H9 (cell line): ENCODE data around the gene TSC22D3. TPM values are rescaled to one million over a fixed set of nuclear protein-coding genes. Genes with fewer than 3 reads are reported as not detected.

Experiments used
- DNase-seq: peaks from one replicate; pipeline ENCODE4 v3.0.0-alpha.2; 2017
- H2AFZ ChIP-seq: one replicate; pipeline ENCODE4 v1.6.1; 2013; ENCODE audit warnings: mild to moderate bottlenecking, low read length, control low read depth, moderate library complexity
- H2AK5ac ChIP-seq: 2 replicates; pipeline ENCODE4 v1.6.1; 2013; ENCODE audit warnings: low read length, control low read depth, mixed read lengths; ENCODE audit not compliant: insufficient read length
- H2BK120ac ChIP-seq: one replicate; pipeline ENCODE4 v1.6.1; 2013; ENCODE audit warnings: low read depth, mild to moderate bottlenecking, low read length, control low read depth, inconsistent platforms; ENCODE audit not compliant: poor library complexity, severe bottlenecking
- H2BK12ac ChIP-seq: 2 replicates; pipeline ENCODE4 v1.6.1; 2013; ENCODE audit warnings: low read length, control low read depth, mixed read lengths, low read depth; ENCODE audit not compliant: insufficient read length
- H2BK15ac ChIP-seq: 2 replicates; pipeline ENCODE4 v1.6.1; 2013; ENCODE audit warnings: low read depth, low read length, control low read depth
- H2BK20ac ChIP-seq: one replicate; pipeline ENCODE4 v1.6.1; 2013; ENCODE audit warnings: low read depth, mild to moderate bottlenecking, low read length, control low read depth, inconsistent platforms; ENCODE audit not compliant: poor library complexity, severe bottlenecking
- H2BK5ac ChIP-seq: 2 replicates; pipeline ENCODE4 v1.6.1; 2013; ENCODE audit warnings: low read length, control low read depth, mixed read lengths; ENCODE audit not compliant: insufficient read length
- H3K14ac ChIP-seq: 2 replicates; pipeline ENCODE4 v1.6.1; 2013; ENCODE audit warnings: low read length, control low read depth; ENCODE audit not compliant: insufficient read depth
- H3K18ac ChIP-seq: 2 replicates; pipeline ENCODE4 v1.6.1; 2013; ENCODE audit warnings: low read depth, mild to moderate bottlenecking, mixed read lengths, low read length, control low read depth; ENCODE audit not compliant: insufficient read length
- H3K23ac ChIP-seq: 2 replicates; pipeline ENCODE4 v1.6.1; 2013; ENCODE audit warnings: low read length, control low read depth, mixed read lengths, low read depth; ENCODE audit not compliant: insufficient read length
- H3K23me2 ChIP-seq: 2 replicates; pipeline ENCODE4 v1.6.1; 2013; ENCODE audit warnings: low read depth, mild to moderate bottlenecking, mixed read lengths, low read length, control low read depth; ENCODE audit not compliant: insufficient read length, poor library complexity, severe bottlenecking
- H3K27ac ChIP-seq: 2 replicates; pipeline ENCODE4 v1.5.1; 2013; ENCODE audit warnings: low read length, control low read depth, mixed read lengths, low read depth; ENCODE audit not compliant: insufficient read length
- H3K27me3 ChIP-seq: 2 replicates; pipeline ENCODE4 v1.6.1; 2013; ENCODE audit warnings: low read length, control low read depth, inconsistent platforms; ENCODE audit not compliant: insufficient read depth
- H3K4ac ChIP-seq: 2 replicates; pipeline ENCODE4 v1.6.1; 2013; ENCODE audit warnings: low read depth, mild to moderate bottlenecking, control low read depth, inconsistent platforms, low read length, moderate library complexity
- H3K4me1 ChIP-seq: 2 replicates; pipeline ENCODE4 v1.6.1; 2013; ENCODE audit warnings: low read length, control low read depth, inconsistent platforms; ENCODE audit not compliant: insufficient read depth
- H3K4me2 ChIP-seq: 2 replicates; pipeline ENCODE4 v1.6.1; 2013; ENCODE audit warnings: low read length, control low read depth, mixed read lengths; ENCODE audit not compliant: insufficient read length, insufficient read depth
- H3K56ac ChIP-seq: 2 replicates; pipeline ENCODE4 v1.6.1; 2013; ENCODE audit warnings: low read depth, mild to moderate bottlenecking, mixed read lengths, low read length, control low read depth; ENCODE audit not compliant: insufficient read length
- H3K79me1 ChIP-seq: 2 replicates; pipeline ENCODE4 v1.6.1; 2013; ENCODE audit warnings: low read depth, mild to moderate bottlenecking, moderate library complexity, low read length, control low read depth, inconsistent platforms; ENCODE audit not compliant: insufficient read depth, poor library complexity, severe bottlenecking
- H3K79me2 ChIP-seq: 2 replicates; pipeline ENCODE4 v1.6.1; 2013; ENCODE audit warnings: low read length, control low read depth, inconsistent platforms; ENCODE audit not compliant: insufficient read depth
- H3K9ac ChIP-seq: 2 replicates; pipeline ENCODE4 v1.6.1; 2013; ENCODE audit warnings: low read length, control low read depth, mixed read lengths; ENCODE audit not compliant: insufficient read length; ENCODE audit errors: extremely low read depth
- H3K9me3 ChIP-seq: one replicate; pipeline ENCODE4 v1.6.1; 2013; ENCODE audit warnings: low read depth, low read length, inconsistent platforms; ENCODE audit not compliant: control insufficient read depth
- H3T11ph ChIP-seq: one replicate; pipeline ENCODE4 v1.6.1; 2013; ENCODE audit warnings: mild to moderate bottlenecking, low read length, control low read depth, inconsistent platforms
- H4K20me1 ChIP-seq: one replicate; pipeline ENCODE4 v1.6.1; 2013; ENCODE audit not compliant: control insufficient read depth, insufficient read length, insufficient read depth
- H4K5ac ChIP-seq: 2 replicates; pipeline ENCODE4 v1.6.1; 2013; ENCODE audit warnings: low read depth, mild to moderate bottlenecking, mixed read lengths, low read length, control low read depth; ENCODE audit not compliant: insufficient read length
- H4K8ac ChIP-seq: replicated peaks from 2 replicates; pipeline ENCODE4 v1.6.1; 2013; ENCODE audit warnings: low read length, control low read depth, mixed read lengths, low read depth; ENCODE audit not compliant: insufficient read length
- H4K91ac ChIP-seq: 2 replicates; pipeline ENCODE4 v1.6.1; 2013; ENCODE audit warnings: low read depth, mild to moderate bottlenecking, moderate library complexity, mixed read lengths, low read length, control low read depth; ENCODE audit not compliant: insufficient read length
- H3K27ac Mint-ChIP-seq, 3 experiments: 2 replicates in 2 of 3; 3 replicates in 1 of 3; pipeline ENCODE4 v1.8.0; 2020 to 2021; ENCODE audit warnings: mixed read lengths in 3 of 3, mild to moderate bottlenecking in 1 of 3, moderate library complexity in 1 of 3
- H3K27me3 Mint-ChIP-seq: 2 replicates; pipeline ENCODE4 v1.8.0; 2021; ENCODE audit warnings: low read depth, mild to moderate bottlenecking, moderate library complexity, mixed read lengths
- H3K36me3 Mint-ChIP-seq, 3 experiments: 2 replicates in 2 of 3; 3 replicates in 1 of 3; pipeline ENCODE4 v1.8.0; 2020 to 2021; ENCODE audit warnings: low read depth in 3 of 3, mixed read lengths in 3 of 3; ENCODE audit not compliant: insufficient read depth in 1 of 3
- H3K4me1 Mint-ChIP-seq, 2 experiments: 2 replicates each; pipeline ENCODE4 v1.8.0; 2020; ENCODE audit warnings: mixed read lengths in 2 of 2
- H3K4me3 Mint-ChIP-seq, 2 experiments: 2 replicates in 1 of 2; 3 replicates in 1 of 2; pipeline ENCODE4 v1.8.0; 2020 to 2021; ENCODE audit warnings: mild to moderate bottlenecking in 2 of 2, mixed read lengths in 2 of 2, moderate library complexity in 1 of 2
- H3K9me3 Mint-ChIP-seq, 2 experiments: 2 replicates in 1 of 2; 3 replicates in 1 of 2; pipeline ENCODE4 v1.8.0; 2020; ENCODE audit warnings: mild to moderate bottlenecking in 2 of 2, mixed read lengths in 2 of 2, moderate library complexity in 1 of 2
- WGBS: extraction: QIAGEN DNeasy Blood & Tissue Kit; methylation state at CpG from one replicate; pipeline ENCODE4 v1.1.7; 2013; ENCODE audit warnings: missing lambda C conversion rate, low lambda C conversion rate, mixed read lengths; ENCODE audit not compliant: insufficient read length; ENCODE audit errors: extremely low coverage; 5-methylcytosine and 5-hydroxymethylcytosine counted together
- total RNA-seq: library from RNA; stranded (reverse); gene quantifications from 2 replicates; pipeline ENCODE4 v1.2.1, GENCODE V29; 2021
- TF ChIP-seq, protein P1 (sequence below): fragments of 200-600 bp; sonication (generic); conservative IDR thresholded peaks from 3 replicates; pipeline ENCODE4 v1.8.0; 2021; ENCODE audit warnings: antibody characterized with exemption, mild to moderate bottlenecking

Gene TSC22D3
- total RNA-seq, 1 experiment from 2014 or later, result 10.5 TPM

DNA sequence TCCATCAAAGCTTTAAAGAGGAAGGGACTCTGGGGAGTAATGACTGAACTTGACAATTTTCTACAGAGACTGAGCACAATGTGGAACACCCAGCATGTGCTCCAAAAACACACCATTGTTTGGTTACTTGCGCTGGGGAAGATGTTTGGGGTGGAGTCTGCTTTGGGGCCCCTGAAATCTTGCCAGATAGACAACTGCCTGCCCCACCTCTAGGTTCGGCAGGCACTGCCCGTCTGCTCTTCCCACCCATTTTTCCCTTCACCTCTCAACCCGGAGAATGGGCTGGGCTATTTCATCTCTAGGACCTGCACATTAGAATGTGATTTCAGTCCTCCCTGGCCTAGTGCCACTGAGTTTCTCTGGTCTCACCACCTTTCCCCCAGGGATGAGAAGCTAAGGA is 41.9 kb downstream of the TSC22D3 start:
- peaks cover 0 to 4% (median 4%) of the 10 kb centered on the region in 3 experiments; a peak in 3 of 7 replicates for H3K36me3 Mint-ChIP-seq
- H2BK20ac ChIP-seq, result no peak overlapping the region
- no peak overlapping the region for H3K56ac ChIP-seq
- peaks cover 15% of the 10 kb centered on the region; the same call in 1 of the 2 replicates for H3K4me1 ChIP-seq
- H3K79me1 ChIP-seq, result no peaks in the 10 kb centered on the region
- no peak overlapping the region for H2AFZ ChIP-seq
- no peaks in the 10 kb centered on the region for H3K9me3 ChIP-seq
- H2BK12ac ChIP-seq, result no peak overlapping the region
- H2BK5ac ChIP-seq, result no peak overlapping the region
- H3K23ac ChIP-seq, result no peak overlapping the region
- no peak overlapping the region for H3K4me2 ChIP-seq
- no peaks in the 10 kb centered on the region for H3K79me2 ChIP-seq
- H3K27ac ChIP-seq, result no peak overlapping the region
- no peaks in the 10 kb centered on the region for H3K27me3 ChIP-seq
- peaks cover 35 to 62% of the 10 kb centered on the region in 2 experiments for H3K4me1 Mint-ChIP-seq
- H3T11ph ChIP-seq, result no peak overlapping the region
- H2BK120ac ChIP-seq, result no peak overlapping the region
- no peak overlapping the region for H2BK15ac ChIP-seq
- DNase-seq, result no peak
- no peak overlapping the region for H3K14ac ChIP-seq
- H4K5ac ChIP-seq, result no peak overlapping the region
- no peaks in the 10 kb centered on the region for H4K20me1 ChIP-seq
- H3K27ac Mint-ChIP-seq, result peak overlapping the region in 1 of 3 experiments; percentile 68; a peak in 1 of 7 replicates
- TF ChIP-seq, protein P1, sequence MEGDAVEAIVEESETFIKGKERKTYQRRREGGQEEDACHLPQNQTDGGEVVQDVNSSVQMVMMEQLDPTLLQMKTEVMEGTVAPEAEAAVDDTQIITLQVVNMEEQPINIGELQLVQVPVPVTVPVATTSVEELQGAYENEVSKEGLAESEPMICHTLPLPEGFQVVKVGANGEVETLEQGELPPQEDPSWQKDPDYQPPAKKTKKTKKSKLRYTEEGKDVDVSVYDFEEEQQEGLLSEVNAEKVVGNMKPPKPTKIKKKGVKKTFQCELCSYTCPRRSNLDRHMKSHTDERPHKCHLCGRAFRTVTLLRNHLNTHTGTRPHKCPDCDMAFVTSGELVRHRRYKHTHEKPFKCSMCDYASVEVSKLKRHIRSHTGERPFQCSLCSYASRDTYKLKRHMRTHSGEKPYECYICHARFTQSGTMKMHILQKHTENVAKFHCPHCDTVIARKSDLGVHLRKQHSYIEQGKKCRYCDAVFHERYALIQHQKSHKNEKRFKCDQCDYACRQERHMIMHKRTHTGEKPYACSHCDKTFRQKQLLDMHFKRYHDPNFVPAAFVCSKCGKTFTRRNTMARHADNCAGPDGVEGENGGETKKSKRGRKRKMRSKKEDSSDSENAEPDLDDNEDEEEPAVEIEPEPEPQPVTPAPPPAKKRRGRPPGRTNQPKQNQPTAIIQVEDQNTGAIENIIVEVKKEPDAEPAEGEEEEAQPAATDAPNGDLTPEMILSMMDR, result no peak
- peaks cover 0 to 59% of the 10 kb centered on the region in 2 experiments; a peak in 2 of 5 replicates for H3K9me3 Mint-ChIP-seq
- H3K23me2 ChIP-seq, result no peaks in the 10 kb centered on the region
- no CpG with 5 or more reads among the region's 4 CpGs for whole genome bisulfite sequencing
- no peak overlapping the region for H3K9ac ChIP-seq
- H3K4ac ChIP-seq, result no peak overlapping the region
- H2AK5ac ChIP-seq, result no peak overlapping the region
- H4K8ac ChIP-seq, result no peak overlapping the region
- H3K18ac ChIP-seq, result no peak overlapping the region
- H3K4me3 Mint-ChIP-seq, result no peak overlapping the region
- H3K27me3 Mint-ChIP-seq, result peaks cover 2% of the 10 kb centered on the region; the same call in 1 of the 2 replicates
- H4K91ac ChIP-seq, result no peak overlapping the region
